Vagina (tissue), 2 donors: ENCODE measurements around the gene CDK5RAP3. TPM values are rescaled to one million over a fixed set of nuclear protein-coding genes. Genes with fewer than 3 reads are reported as not detected.
A peak's percentile ranks its signal among the peaks of the same experiment; 100 is the strongest.
"Not testable (repeated sequence)": the region's sequence is repeated elsewhere in the genome, so short reads cannot be mapped to it uniquely, and the experiment has no call there.

ENCODE experiments used
- DNase-seq, 2 donors: peaks; one replicate each; pipeline ENCODE4 v3.0.0-alpha.2; 2017; ENCODE audit errors: extremely low spot score in 2 of 2
- H3K27ac ChIP-seq: fragments of 200-600 bp; sonication (generic); one replicate; pipeline ENCODE4 v1.5.1; 2019
- H3K27me3 ChIP-seq: fragments of 200-600 bp; sonication (generic); one replicate; pipeline ENCODE4 v1.5.1; 2019
- H3K36me3 ChIP-seq, 2 donors: fragments of 200-600 bp; sonication (generic); one replicate each; pipeline ENCODE4 v1.5.1; 2017 to 2019
- H3K4me1 ChIP-seq: fragments of 200-600 bp; sonication (generic); one replicate; pipeline ENCODE4 v1.5.1; 2019
- H3K4me3 ChIP-seq, 2 donors: fragments of 200-600 bp; sonication (generic); 1 replicate in 1 of 2; 2 replicates in 1 of 2; pipeline ENCODE4 v1.5.1; 2016 to 2019
- H3K9me3 ChIP-seq: fragments of 200-600 bp; sonication (generic); one replicate; pipeline ENCODE4 v1.5.1; 2019
- POLR2A ChIP-seq, 2 donors: fragments of 450-650 bp; IDR thresholded peaks; one replicate each; pipeline ENCODE4 v1.6.1; 2017; ENCODE audit warnings: antibody characterized with exemption in 2 of 2, mild to moderate bottlenecking in 2 of 2, moderate library complexity in 2 of 2
- POLR2AphosphoS5 ChIP-seq, 2 donors: sonication (generic); formaldehyde crosslinking; IDR thresholded peaks; one replicate each; pipeline ENCODE4 v1.9.0; 2017; ENCODE audit warnings: antibody characterized with exemption in 2 of 2, mild to moderate bottlenecking in 2 of 2, low read depth in 1 of 2; ENCODE audit not compliant: insufficient read depth in 1 of 2
- intact Hi-C: fragments of 100-400 bp; cut with DNase I; formaldehyde crosslinking; loops from one replicate; pipeline ENCODE4 v1.15.1; 2023
- total RNA-seq: library from RNA; depleted of rRNA; stranded (reverse); fragments of >200 nt; gene quantifications from one replicate; pipeline ENCODE4 v1.2.3, GENCODE V29; 2016
- TF ChIP-seq, protein P1 (sequence below), 3 experiments: fragments of 450-650 bp in 2 of 3; fragments of 200-600 bp in 1 of 3; sonication (generic) in 1 of 3; IDR thresholded peaks; one replicate each; pipeline ENCODE4 v1.5.1; 2017 to 2019; ENCODE audit warnings: antibody characterized with exemption in 3 of 3, mild to moderate bottlenecking in 2 of 3, moderate library complexity in 2 of 3

CDK5RAP3 gene
- total RNA-seq, 1 donor from 2014 or later, result 144 TPM

DNA sequence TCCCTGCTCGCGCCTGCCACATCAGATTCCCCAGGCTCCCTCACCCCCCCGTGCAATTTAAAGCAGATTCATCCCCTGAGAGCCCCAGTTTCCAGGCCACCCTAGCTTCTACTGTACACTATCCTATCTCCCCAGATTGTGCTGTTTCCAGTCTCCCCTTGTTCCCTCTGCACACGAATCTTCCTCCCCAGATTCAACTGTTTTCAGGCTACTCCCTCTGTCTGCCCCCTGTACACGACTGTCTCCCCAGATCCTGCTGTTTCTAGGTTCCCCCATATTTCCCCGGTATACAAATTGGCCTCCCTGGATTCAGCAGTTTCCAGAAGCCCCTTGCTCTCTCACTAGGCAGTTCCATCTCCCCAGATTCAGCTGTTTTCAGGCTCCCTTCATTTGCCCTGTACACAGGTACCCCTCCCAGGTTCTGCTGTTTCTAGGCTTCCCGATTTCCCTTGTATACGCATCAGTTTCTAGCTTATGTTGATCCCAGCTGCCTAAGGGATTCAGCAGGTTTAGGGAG lies 43.7 kb downstream of the CDK5RAP3 start:
- Histone ChIP-seq H3K9me3 (no peaks in the 10 kb centered on the region), H3K4me1 (peaks cover 12% of the 10 kb centered on the region), H3K27me3 (no peaks in the 10 kb centered on the region), H3K27ac (no peak overlapping the region), H3K4me3 (no peak overlapping the region), H3K36me3 (no peaks in the 10 kb centered on the region)
- intact Hi-C loops, result loop anchor here (5.0 kb wide), 1 partner anchor 37 kb away; no protein-coding TSS in a partner anchor
- no peak for TF ChIP-seq POLR2AphosphoS5 (IDR thresholded peaks at IDR 0.05; ENCODE audit: insufficient read depth in 1 of 2, low read depth in 1 of 2)
- TF ChIP-seq, protein P1, sequence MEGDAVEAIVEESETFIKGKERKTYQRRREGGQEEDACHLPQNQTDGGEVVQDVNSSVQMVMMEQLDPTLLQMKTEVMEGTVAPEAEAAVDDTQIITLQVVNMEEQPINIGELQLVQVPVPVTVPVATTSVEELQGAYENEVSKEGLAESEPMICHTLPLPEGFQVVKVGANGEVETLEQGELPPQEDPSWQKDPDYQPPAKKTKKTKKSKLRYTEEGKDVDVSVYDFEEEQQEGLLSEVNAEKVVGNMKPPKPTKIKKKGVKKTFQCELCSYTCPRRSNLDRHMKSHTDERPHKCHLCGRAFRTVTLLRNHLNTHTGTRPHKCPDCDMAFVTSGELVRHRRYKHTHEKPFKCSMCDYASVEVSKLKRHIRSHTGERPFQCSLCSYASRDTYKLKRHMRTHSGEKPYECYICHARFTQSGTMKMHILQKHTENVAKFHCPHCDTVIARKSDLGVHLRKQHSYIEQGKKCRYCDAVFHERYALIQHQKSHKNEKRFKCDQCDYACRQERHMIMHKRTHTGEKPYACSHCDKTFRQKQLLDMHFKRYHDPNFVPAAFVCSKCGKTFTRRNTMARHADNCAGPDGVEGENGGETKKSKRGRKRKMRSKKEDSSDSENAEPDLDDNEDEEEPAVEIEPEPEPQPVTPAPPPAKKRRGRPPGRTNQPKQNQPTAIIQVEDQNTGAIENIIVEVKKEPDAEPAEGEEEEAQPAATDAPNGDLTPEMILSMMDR (IDR thresholded peaks at IDR 0.05), result no peak
- no peak for TF ChIP-seq POLR2A (IDR thresholded peaks at IDR 0.05)
- DNase-seq, result no peak

DNA sequence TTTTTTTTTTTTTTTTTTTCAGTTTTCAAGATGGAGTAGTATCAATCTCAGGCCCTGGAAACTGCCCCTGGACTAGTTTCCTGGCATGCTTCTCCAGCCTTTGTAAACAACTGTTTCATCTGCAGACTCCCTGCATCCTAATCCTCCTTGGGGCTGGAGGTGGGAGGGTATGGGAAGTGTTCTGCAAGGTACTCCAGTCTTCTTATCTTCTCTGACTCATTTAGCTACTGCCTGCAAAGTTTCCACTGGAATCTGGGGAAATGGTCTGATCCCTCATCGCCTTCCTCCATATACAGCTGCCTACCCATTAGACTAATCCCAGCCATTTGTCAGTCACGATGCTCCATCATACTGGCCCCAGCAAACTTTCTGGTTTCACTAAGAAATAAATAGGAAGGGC lies 45.2 kb downstream of the CDK5RAP3 start:
- Histone ChIP-seq H3K4me1 (peaks cover 12% of the 10 kb centered on the region), H3K36me3 (no peaks in the 10 kb centered on the region), H3K9me3 (no peaks in the 10 kb centered on the region), H3K27ac (no peak overlapping the region), H3K27me3 (no peaks in the 10 kb centered on the region), H3K4me3 (no peak overlapping the region)
- no peak for DNase-seq
- TF ChIP-seq POLR2AphosphoS5 (IDR thresholded peaks at IDR 0.05; ENCODE audit: insufficient read depth in 1 of 2, low read depth in 1 of 2) (no peak), POLR2A (IDR thresholded peaks at IDR 0.05) (no peak)
- TF ChIP-seq, protein P1 (IDR thresholded peaks at IDR 0.05), result no peak
- intact Hi-C loops, result loop anchor here (5.0 kb wide), 1 partner anchor 39 kb away; no protein-coding TSS in a partner anchor

- DNase-seq, H3K4me1 ChIP-seq, H3K9me3 ChIP-seq, H3K36me3 ChIP-seq, H3K4me3 ChIP-seq, H3K27ac ChIP-seq, H3K27me3 ChIP-seq: not testable (repeated sequence)
- intact Hi-C loops, result loop anchor here (5.0 kb wide), 1 partner anchor 40 kb away; no protein-coding TSS in a partner anchor
These were observed 46.9 kb downstream of the CDK5RAP3 start for GRCh38 chr17:48017817-48018158.

- Histone ChIP-seq H3K36me3 (no peaks in the 10 kb centered on the region), H3K9me3 (no peaks in the 10 kb centered on the region), H3K27me3 (no peaks in the 10 kb centered on the region), H3K4me3 (no peak overlapping the region), H3K4me1 (peaks cover 35% of the 10 kb centered on the region), H3K27ac (no peak overlapping the region)
- no peak for DNase-seq
- no peak for TF ChIP-seq POLR2AphosphoS5 (IDR thresholded peaks at IDR 0.05; ENCODE audit: insufficient read depth in 1 of 2, low read depth in 1 of 2)
- TF ChIP-seq POLR2A (IDR thresholded peaks at IDR 0.05), result no peak
- TF ChIP-seq, protein P1 (IDR thresholded peaks at IDR 0.05), result no peak
- intact Hi-C loops, result loop anchor here (5.0 to 10.0 kb wide), 3 partner anchors 77 to 573 kb away; partner anchors contain the start of genes HOXB3, HOXB5 and PNPO
These were observed 51.0 kb downstream of the CDK5RAP3 start for GRCh38 chr17:48021934-48022333.

DNA sequence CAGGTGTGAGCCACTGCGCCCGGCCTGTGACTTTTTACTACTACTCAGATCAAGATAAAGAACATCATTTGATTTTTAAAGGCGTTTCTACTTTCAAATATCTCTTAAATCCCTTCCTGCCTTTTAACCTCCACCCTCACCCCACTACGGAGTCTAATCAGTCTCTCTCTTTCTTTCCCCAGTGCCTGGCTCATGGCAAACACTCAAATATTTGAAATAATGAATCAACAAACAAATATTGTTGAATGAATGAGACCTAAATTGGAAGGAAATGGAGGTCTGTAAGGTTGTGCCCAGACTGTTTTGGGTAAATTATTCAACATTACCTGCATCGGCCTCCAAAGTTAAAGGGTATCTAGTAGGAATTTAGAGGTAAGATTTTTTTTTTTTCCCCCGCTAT lies 52.0 kb downstream of the CDK5RAP3 start:
- Histone ChIP-seq H3K36me3 (no peaks in the 10 kb centered on the region), H3K27ac (no peak overlapping the region), H3K27me3 (no peaks in the 10 kb centered on the region), H3K4me3 (peak overlapping the region in 1 of 2 donors; percentile 49), H3K9me3 (no peaks in the 10 kb centered on the region), H3K4me1 (peaks cover 38% of the 10 kb centered on the region)
- no peak for DNase-seq
- TF ChIP-seq, protein P1 (IDR thresholded peaks at IDR 0.05), result no peak
- TF ChIP-seq POLR2AphosphoS5 (IDR thresholded peaks at IDR 0.05; ENCODE audit: insufficient read depth in 1 of 2, low read depth in 1 of 2) (no peak), POLR2A (IDR thresholded peaks at IDR 0.05) (no peak)
- intact Hi-C loops, result loop anchor here (5.0 to 10.0 kb wide), 3 partner anchors 78 to 572 kb away; partner anchors contain the start of genes HOXB3, HOXB5 and PNPO
